Measurements from ENCODE around the gene PAGR1. TPM values are rescaled to one million over a fixed set of nuclear protein-coding genes. Genes with fewer than 3 reads are reported as not detected.
A peak's percentile ranks its signal among the peaks of the same experiment; 100 is the strongest.

The PAGR1 gene
- total and polyA plus RNA-seq, 9 of the 15 experiments (the other 6 are each of a cell fraction or from before 2014, with no cell fraction given), result 1.4 to 58.2 (median 16.8) TPM

- Histone ChIP-seq H3K36me3 (ENCODE audit: control insufficient read depth, insufficient read depth, low read length) (peaks cover 42% of the 10 kb centered on the region), H3K4me1 (replicated peaks in 1 of 2; ENCODE audit: control insufficient read depth in 2 of 2, insufficient read depth in 2 of 2, low read length in 2 of 2) (peaks cover 42 to 80% of the 10 kb centered on the region in 2 experiments)
- intact Hi-C loops (cut with micrococcal nuclease), result no loop called here
- TF ChIP-seq KAT7 (CRISPR knock-in tag; IDR thresholded peaks at IDR 0.05; ENCODE audit: borderline replicate concordance), result peak; percentile 40; the same call in 1 of the 2 replicates
- TF ChIP-seq SNIP1 (IDR thresholded peaks at IDR 0.05; ENCODE audit: low read depth), result no peak
- no peak for TF ChIP-seq RFX7 (CRISPR knock-in tag; IDR thresholded peaks at IDR 0.05)
- TF ChIP-seq FOXJ2 (tag; IDR thresholded peaks at IDR 0.05), result no peak
- no peak for TF ChIP-seq ZKSCAN8 (CRISPR knock-in tag; IDR thresholded peaks at IDR 0.05)
- TF ChIP-seq CBFA2T3 (IDR thresholded peaks at IDR 0.05), result no peak
- TF ChIP-seq POU5F1 (IDR thresholded peaks at IDR 0.05; ENCODE audit: borderline replicate concordance, low read depth, low read length, partially characterized antibody), result no peak
- no peak for TF ChIP-seq CREB3 (tag; conservative IDR thresholded peaks at IDR 0.05; ENCODE audit: low read depth)
- no peak for TF ChIP-seq GATAD2A (IDR thresholded peaks at IDR 0.05)
- no peak for TF ChIP-seq PHF20 (IDR thresholded peaks at IDR 0.05; ENCODE audit: partially characterized antibody)
- TF ChIP-seq ZBTB7A (IDR thresholded peaks at IDR 0.05; ENCODE audit: borderline replicate concordance, control insufficient read depth, low read depth, low read length), result peak; percentile 59; the same call in 1 of the 2 replicates
- TF ChIP-seq ZNF212 (CRISPR knock-in tag; IDR thresholded peaks at IDR 0.05), result no peak
- no peak for TF ChIP-seq ZNF239 (CRISPR knock-in tag; IDR thresholded peaks at IDR 0.05)
- TF ChIP-seq RBM15 (IDR thresholded peaks at IDR 0.05; ENCODE audit: insufficient read depth, low read length), result no peak
- peak; percentile 44 for TF ChIP-seq RBBP5 (IDR thresholded peaks at IDR 0.05; ENCODE audit: borderline replicate concordance, insufficient read depth, low read length, poor library complexity, severe bottlenecking)
- TF ChIP-seq, protein P1, sequence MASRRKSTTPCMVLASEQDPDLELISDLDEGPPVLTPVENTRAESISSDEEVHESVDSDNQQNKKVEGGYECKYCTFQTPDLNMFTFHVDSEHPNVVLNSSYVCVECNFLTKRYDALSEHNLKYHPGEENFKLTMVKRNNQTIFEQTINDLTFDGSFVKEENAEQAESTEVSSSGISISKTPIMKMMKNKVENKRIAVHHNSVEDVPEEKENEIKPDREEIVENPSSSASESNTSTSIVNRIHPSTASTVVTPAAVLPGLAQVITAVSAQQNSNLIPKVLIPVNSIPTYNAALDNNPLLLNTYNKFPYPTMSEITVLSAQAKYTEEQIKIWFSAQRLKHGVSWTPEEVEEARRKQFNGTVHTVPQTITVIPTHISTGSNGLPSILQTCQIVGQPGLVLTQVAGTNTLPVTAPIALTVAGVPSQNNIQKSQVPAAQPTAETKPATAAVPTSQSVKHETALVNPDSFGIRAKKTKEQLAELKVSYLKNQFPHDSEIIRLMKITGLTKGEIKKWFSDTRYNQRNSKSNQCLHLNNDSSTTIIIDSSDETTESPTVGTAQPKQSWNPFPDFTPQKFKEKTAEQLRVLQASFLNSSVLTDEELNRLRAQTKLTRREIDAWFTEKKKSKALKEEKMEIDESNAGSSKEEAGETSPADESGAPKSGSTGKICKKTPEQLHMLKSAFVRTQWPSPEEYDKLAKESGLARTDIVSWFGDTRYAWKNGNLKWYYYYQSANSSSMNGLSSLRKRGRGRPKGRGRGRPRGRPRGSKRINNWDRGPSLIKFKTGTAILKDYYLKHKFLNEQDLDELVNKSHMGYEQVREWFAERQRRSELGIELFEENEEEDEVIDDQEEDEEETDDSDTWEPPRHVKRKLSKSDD (conservative IDR thresholded peaks at IDR 0.05; ENCODE audit: low read length), result no peak
- TF ChIP-seq ZZZ3 (IDR thresholded peaks at IDR 0.05), result no peak
- TF ChIP-seq ZBTB1 (CRISPR knock-in tag; IDR thresholded peaks at IDR 0.05; ENCODE audit: borderline replicate concordance, low read depth), result no peak
- TF ChIP-seq RAD51 (IDR thresholded peaks at IDR 0.05; ENCODE audit: borderline replicate concordance, low read depth), result no peak
These were observed 6.8 kb upstream of the PAGR1 start for GRCh38 chr16:29809031-29809747.

More at GRCh38 chr16:29809031-29809747, 6.8 kb upstream of the PAGR1 start:
- Histone ChIP-seq H4K20me1 (replicated peaks; ENCODE audit: control insufficient read depth, insufficient read depth, low read length) (peaks cover 23% of the 10 kb centered on the region; the same call in 1 of the 2 replicates), H3K9me3 (replicated peaks; ENCODE audit: control insufficient read depth, insufficient read depth, low read depth, low read length) (no peaks in the 10 kb centered on the region), H3K27ac (ENCODE audit: extremely low read depth, low read depth, low read length) (peak overlapping the region; percentile 88), H3K4me3 (peak overlapping the region; percentile 60), H3K4me2 (ENCODE audit: insufficient read depth, low read length) (peak overlapping the region; percentile 91), H3K27me3 (ENCODE audit: control insufficient read depth in 2 of 2, insufficient read depth in 2 of 2, low read length in 2 of 2) (no peaks in the 10 kb centered on the region), H2AFZ (ENCODE audit: low read depth, low read length) (no peak overlapping the region), H3K9ac (ENCODE audit: insufficient read depth in 1 of 2, low read depth in 2 of 2, low read length in 2 of 2) (peak overlapping the region; percentile 84 to 100), H3K79me2 (ENCODE audit: control insufficient read depth, insufficient read depth, low read length) (peaks cover 44% of the 10 kb centered on the region), H3K9me1 (ENCODE audit: control insufficient read depth, insufficient read depth, low read length) (no peaks in the 10 kb centered on the region)
- POLR2A ChIA-PET, result interaction anchor here (0.7 to 1.2 kb wide), 3 partner anchors 10 to 49 kb away, joined by 3 read pairs; no protein-coding TSS in a partner anchor
- no TSS peak for BruUV-seq (replicated peaks)
- DNase-seq (ENCODE audit: extremely low read depth in 1 of 4, low spot score in 3 of 4), result peak in 1 of 4 experiments; percentile 27
- WGBS (ENCODE audit: insufficient coverage, low coverage, missing lambda C conversion rate), result 36% methylated on average over 23 of the region's 31 CpGs
- in situ Hi-C loops (cut with MboI), result no loop called here
- CTCF ChIA-PET (ENCODE audit: low intra/inter-chr PET ratio), result no interaction called here
- ATAC-seq, result no peak
- no peak for FAIRE-seq

Measured in K562 (cell line).